Measurements from ENCODE around the gene PCDHGA2. TPM values are rescaled to one million over a fixed set of nuclear protein-coding genes. Genes with fewer than 3 reads are reported as not detected.
A peak's percentile ranks its signal among the peaks of the same experiment; 100 is the strongest.

The PCDHGA2 gene
- total and polyA plus RNA-seq, 9 of the 15 experiments (the other 6 are each of a cell fraction or from before 2014, with no cell fraction given): 0.07 to 0.27 (median 0.15) TPM; not detected in 2

GRCh38 chr5:141319699-141320098 is 18.9 kb upstream of the PCDHGA2 start:
- Histone ChIP-seq H3K4me2 (ENCODE audit: insufficient read depth, low read length) (peak overlapping the region; percentile 85), H3K4me3 (peak overlapping the region; percentile 70), H3K9ac (ENCODE audit: insufficient read depth in 1 of 2, low read depth in 2 of 2, low read length in 2 of 2) (peak overlapping the region in 1 of 2 experiments; percentile 93; a peak in 2 of 4 replicates), H3K79me2 (ENCODE audit: control insufficient read depth, insufficient read depth, low read length) (peaks cover 29% of the 10 kb centered on the region), H3K36me3 (ENCODE audit: control insufficient read depth, insufficient read depth, low read length) (peaks cover 26% of the 10 kb centered on the region), H3K4me1 (replicated peaks in 1 of 2; ENCODE audit: control insufficient read depth in 2 of 2, insufficient read depth in 2 of 2, low read length in 2 of 2) (peaks cover 0 to 9% of the 10 kb centered on the region in 2 experiments; a peak in 1 of 5 replicates), H4K20me1 (replicated peaks; ENCODE audit: control insufficient read depth, insufficient read depth, low read length) (no peaks in the 10 kb centered on the region), H3K9me3 (replicated peaks; ENCODE audit: control insufficient read depth, insufficient read depth, low read depth, low read length) (peaks cover 22% of the 10 kb centered on the region), H3K9me1 (ENCODE audit: control insufficient read depth, insufficient read depth, low read length) (no peaks in the 10 kb centered on the region), H3K27me3 (ENCODE audit: control insufficient read depth in 2 of 2, insufficient read depth in 2 of 2, low read length in 2 of 2) (no peaks in the 10 kb centered on the region), H2AFZ (ENCODE audit: low read depth, low read length) (no peak overlapping the region), H3K27ac (ENCODE audit: extremely low read depth, low read depth, low read length) (peak overlapping the region; percentile 92)
- in situ Hi-C loops (cut with MboI) (no loop called here), intact Hi-C loops (cut with micrococcal nuclease) (loop anchor here (10.0 kb wide), 1 partner anchor 105 kb away; the partner anchor contains the start of gene PCDHB13)
- no peak for FAIRE-seq
- no peak for TF ChIP-seq PHTF2 (CRISPR knock-in tag; IDR thresholded peaks at IDR 0.05)
- TF ChIP-seq ZNF699 (CRISPR knock-in tag; IDR thresholded peaks at IDR 0.05; ENCODE audit: insufficient replicate concordance): no peak
- no peak for TF ChIP-seq ID3 (CRISPR knock-in tag; IDR thresholded peaks at IDR 0.05)
- no peak for TF ChIP-seq ID3 (tag; IDR thresholded peaks at IDR 0.05)
- no peak for TF ChIP-seq RUNX1 (IDR thresholded peaks at IDR 0.05; ENCODE audit: low read depth)
- TF ChIP-seq NCOA1 (IDR thresholded peaks at IDR 0.05; ENCODE audit: low read depth): no peak
- TF ChIP-seq FOSL1 (tag; conservative IDR thresholded peaks at IDR 0.05): no peak
- TF ChIP-seq, protein P1, sequence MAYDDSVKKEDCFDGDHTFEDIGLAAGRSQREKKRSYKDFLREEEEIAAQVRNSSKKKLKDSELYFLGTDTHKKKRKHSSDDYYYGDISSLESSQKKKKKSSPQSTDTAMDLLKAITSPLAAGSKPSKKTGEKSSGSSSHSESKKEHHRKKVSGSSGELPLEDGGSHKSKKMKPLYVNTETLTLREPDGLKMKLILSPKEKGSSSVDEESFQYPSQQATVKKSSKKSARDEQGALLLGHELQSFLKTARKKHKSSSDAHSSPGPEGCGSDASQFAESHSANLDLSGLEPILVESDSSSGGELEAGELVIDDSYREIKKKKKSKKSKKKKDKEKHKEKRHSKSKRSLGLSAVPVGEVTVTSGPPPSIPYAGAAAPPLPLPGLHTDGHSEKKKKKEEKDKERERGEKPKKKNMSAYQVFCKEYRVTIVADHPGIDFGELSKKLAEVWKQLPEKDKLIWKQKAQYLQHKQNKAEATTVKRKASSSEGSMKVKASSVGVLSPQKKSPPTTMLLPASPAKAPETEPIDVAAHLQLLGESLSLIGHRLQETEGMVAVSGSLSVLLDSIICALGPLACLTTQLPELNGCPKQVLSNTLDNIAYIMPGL (CRISPR knock-in tag; IDR thresholded peaks at IDR 0.05): 0 out of 2 replicates have a peak, but pooled peaks have one; percentile 3
- TF ChIP-seq CBX3 (IDR thresholded peaks at IDR 0.05; ENCODE audit: borderline replicate concordance in 1 of 2, low read length in 2 of 2): peak in 1 of 2 experiments; percentile 52; a peak in 1 of 3 replicates
- no peak for TF ChIP-seq CREM (IDR thresholded peaks at IDR 0.05; ENCODE audit: low read depth)
- no peak for TF ChIP-seq CSDE1 (IDR thresholded peaks at IDR 0.05)
- DNase-seq (ENCODE audit: extremely low read depth in 1 of 4, low spot score in 3 of 4): no peak
- 38% methylated on average over 5 of the region's 5 CpGs for WGBS (ENCODE audit: insufficient coverage, low coverage, missing lambda C conversion rate)
- ChIA-PET CTCF (ENCODE audit: low intra/inter-chr PET ratio) (interaction anchor here (0.7 to 1.6 kb wide), 3 partner anchors 240 to 245 kb away, joined by 3 to 4 read pairs (median 3); no protein-coding TSS in a partner anchor), POLR2A (interaction anchor here (0.7 to 1.9 kb wide), 11 partner anchors 8 to 633 kb away, joined by 3 to 14 read pairs (median 5); partner anchors contain the start of genes PCDHGA1 and PCDHGB3)
- BruUV-seq (replicated peaks): no TSS peak
- ATAC-seq: no peak
